ENCODE data around the gene AFAP1L1.

Gene AFAP1L1

DNA sequence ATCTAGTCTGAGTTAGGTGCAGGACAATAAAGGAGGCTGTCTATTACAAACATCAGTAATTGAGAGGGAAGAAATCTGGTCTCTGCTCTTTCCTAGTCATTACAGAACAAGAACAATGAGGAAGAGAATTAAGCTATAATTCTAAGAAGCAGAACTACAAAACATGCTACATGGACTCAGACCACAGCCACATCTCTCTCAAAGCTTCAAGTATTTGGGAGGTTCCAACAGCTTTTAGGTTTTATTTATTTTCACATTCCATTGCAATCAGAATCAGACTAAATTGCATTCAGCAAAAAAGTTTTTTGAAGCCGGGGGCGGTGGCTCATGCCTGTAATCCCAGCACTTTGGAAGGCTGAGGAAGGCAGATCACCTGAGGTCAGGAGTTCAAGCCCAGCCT lies 72.5 kb downstream of the AFAP1L1 start:
- peak overlapping the region; percentile 100 for H3K4me3 ChIP-seq (ENCODE audit: low read depth, low read length)

DNA sequence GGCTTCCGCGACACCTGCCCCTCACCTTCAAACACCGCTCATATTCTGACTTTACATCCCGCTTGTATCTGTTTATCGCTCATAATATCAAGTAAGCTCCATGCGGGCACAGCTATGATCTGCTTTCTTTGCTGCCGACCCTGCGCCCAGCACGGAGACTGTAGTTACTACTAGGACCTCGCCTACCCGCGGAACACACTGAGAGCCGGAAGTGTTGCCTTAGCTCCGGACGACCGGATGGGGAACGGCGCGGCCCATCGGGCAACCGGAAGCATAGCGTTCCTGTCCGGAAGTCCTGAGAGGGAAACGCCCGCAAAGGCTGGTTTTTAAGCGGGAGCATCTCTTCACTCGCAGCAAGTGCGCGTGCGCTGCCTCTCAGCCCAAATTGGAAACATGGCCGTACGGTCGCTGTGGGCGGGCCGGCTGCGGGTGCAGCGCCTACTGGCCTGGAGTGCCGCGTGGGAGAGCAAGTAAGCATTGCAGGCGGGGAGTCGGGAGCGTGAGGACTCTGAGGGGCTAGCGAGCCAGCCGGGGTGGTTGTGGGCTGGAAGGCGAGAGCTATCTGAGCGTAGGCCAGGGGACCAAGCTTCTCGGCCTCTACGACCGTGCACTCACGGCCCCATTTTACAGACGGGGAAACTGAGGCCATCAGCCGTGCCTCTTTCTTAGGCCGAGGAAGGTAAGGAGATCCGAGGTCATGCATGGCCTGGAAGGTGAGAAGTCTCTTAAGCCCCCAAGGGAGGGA lies 73.7 kb downstream of the AFAP1L1 start, which contains the start of gene GRPEL2:
Gene GRPEL2, plus strand, starts transcription at position 353 of the 745 bp plus-strand sequence. Its CDS starts 41 bp downstream, at position 394.
- DNase-seq (ENCODE audit: low read depth): peak; percentile 98
- TF ChIP-seq, protein P1, sequence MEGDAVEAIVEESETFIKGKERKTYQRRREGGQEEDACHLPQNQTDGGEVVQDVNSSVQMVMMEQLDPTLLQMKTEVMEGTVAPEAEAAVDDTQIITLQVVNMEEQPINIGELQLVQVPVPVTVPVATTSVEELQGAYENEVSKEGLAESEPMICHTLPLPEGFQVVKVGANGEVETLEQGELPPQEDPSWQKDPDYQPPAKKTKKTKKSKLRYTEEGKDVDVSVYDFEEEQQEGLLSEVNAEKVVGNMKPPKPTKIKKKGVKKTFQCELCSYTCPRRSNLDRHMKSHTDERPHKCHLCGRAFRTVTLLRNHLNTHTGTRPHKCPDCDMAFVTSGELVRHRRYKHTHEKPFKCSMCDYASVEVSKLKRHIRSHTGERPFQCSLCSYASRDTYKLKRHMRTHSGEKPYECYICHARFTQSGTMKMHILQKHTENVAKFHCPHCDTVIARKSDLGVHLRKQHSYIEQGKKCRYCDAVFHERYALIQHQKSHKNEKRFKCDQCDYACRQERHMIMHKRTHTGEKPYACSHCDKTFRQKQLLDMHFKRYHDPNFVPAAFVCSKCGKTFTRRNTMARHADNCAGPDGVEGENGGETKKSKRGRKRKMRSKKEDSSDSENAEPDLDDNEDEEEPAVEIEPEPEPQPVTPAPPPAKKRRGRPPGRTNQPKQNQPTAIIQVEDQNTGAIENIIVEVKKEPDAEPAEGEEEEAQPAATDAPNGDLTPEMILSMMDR (IDR thresholded peaks at IDR 0.05; ENCODE audit: insufficient read depth, low read depth, low read length, missing control alignments): no peak

More for the DNA sequence above, 72.5 kb downstream of the AFAP1L1 start:
- DNase-seq (ENCODE audit: low read depth): no peak
- TF ChIP-seq, protein P1 (IDR thresholded peaks at IDR 0.05; ENCODE audit: insufficient read depth, low read depth, low read length, missing control alignments): no peak

DNA sequence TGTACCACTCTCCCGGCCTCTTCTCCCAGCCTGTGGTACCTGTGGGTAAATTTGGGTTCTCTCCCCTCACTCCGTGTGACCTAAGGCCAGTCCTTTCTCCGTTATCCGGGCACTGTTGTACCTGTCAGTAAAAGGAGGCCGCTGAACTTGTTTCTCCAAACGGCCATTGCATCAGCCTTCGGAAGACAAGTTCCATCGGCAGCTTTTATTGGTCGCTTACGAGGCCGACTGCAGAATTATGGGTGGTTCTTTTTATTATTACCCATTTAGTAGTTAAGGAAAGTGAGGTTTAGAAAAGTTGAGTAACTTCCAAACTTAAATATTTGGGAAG lies 74.2 kb downstream of the AFAP1L1 start:
- TF ChIP-seq, protein P1 (IDR thresholded peaks at IDR 0.05; ENCODE audit: insufficient read depth, low read depth, low read length, missing control alignments): no peak
- peak overlapping the region; percentile 100 for H3K4me3 ChIP-seq (ENCODE audit: low read depth, low read length)
- DNase-seq (ENCODE audit: low read depth): peak; percentile 44

More for the DNA sequence above, 73.7 kb downstream of the AFAP1L1 start, which contains the start of gene GRPEL2:
- H3K4me3 ChIP-seq (ENCODE audit: low read depth, low read length): peak within 1 kb of the TSS; percentile 100

DNA sequence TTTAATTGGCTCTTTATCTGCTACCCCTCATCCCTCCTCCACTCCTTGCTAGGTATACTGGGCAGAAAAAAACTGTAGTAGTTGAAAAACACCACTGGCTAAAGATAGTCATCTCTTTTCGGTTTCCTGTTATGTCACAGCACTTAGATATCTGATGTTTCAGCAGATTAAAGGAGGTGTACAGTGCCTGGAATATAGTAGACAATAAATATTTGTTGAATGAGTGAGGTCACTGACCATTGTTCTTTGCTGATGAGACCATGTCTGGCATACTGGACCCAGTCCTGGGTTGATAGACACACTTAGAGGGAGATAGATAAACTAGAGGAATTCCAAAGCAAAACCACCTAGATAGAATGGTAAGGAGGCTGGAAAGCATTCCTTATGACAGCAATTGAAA lies 76.9 kb downstream of the AFAP1L1 start:
- TF ChIP-seq, protein P1 (IDR thresholded peaks at IDR 0.05; ENCODE audit: insufficient read depth, low read depth, low read length, missing control alignments): no peak
- DNase-seq (ENCODE audit: low read depth): no peak
- no peak overlapping the region for H3K4me3 ChIP-seq (ENCODE audit: low read depth, low read length)

- DNase-seq (ENCODE audit: low read depth): no peak
- TF ChIP-seq, protein P1 (IDR thresholded peaks at IDR 0.05; ENCODE audit: insufficient read depth, low read depth, low read length, missing control alignments): no peak
- H3K4me3 ChIP-seq (ENCODE audit: low read depth, low read length): no peak overlapping the region
These were observed 77.7 kb downstream of the AFAP1L1 start for GRCh38 chr5:149349382-149349781.

DNA sequence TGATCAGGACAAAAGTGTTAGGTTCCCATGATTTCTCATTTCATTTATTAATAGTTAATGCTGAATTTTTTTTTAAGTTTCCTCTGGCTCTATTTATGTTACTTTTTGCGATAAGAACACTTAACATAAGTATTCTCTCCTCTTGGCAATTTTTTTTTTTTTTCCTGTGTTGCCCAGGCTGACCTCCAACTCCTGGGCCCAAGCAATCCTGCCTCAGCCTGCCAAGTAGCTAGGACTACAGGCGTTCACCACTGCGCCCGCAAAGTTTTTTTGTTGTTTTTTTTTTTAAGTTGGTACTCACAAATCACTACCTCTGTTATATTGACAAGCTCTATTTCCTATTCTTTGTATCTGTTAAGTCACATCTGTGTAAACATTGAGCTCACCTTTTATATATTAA lies 80.5 kb downstream of the AFAP1L1 start:
- TF ChIP-seq, protein P1 (IDR thresholded peaks at IDR 0.05; ENCODE audit: insufficient read depth, low read depth, low read length, missing control alignments): no peak
- no peak overlapping the region for H3K4me3 ChIP-seq (ENCODE audit: low read depth, low read length)
- DNase-seq (ENCODE audit: low read depth): no peak

DNA sequence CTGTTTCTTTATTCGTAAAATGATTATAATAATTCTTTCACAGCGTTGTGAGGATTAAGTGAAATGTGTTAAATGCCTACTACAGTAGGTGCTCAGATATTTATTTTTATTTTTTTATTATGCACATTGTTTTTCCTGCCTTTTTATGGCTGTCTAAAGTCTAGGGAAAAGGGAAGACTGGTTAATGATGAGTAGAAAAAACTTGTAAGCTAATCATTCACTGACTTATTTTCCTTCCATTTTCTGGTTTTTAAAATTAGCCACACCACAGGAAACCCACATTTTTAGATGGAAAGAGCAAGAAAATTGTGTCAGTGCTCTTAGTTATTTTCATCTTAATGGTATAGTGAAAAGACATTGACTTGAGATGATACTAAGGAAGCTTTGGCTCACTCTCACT lies 82.3 kb downstream of the AFAP1L1 start:
- no peak for DNase-seq (ENCODE audit: low read depth)
- TF ChIP-seq, protein P1 (IDR thresholded peaks at IDR 0.05; ENCODE audit: insufficient read depth, low read depth, low read length, missing control alignments): no peak
- H3K4me3 ChIP-seq (ENCODE audit: low read depth, low read length): no peak overlapping the region
